K562 (cell line): ENCODE data around the gene PTPRT.

Experiments
- CBX3 ChIP-seq, 2 experiments: IDR thresholded peaks; 1 replicate in 1 of 2; 2 replicates in 1 of 2; pipeline ENCODE4 v1.6.1; 2012; ENCODE audit warnings: inconsistent platforms in 2 of 2, low read length in 2 of 2, borderline replicate concordance in 1 of 2, control low read depth in 1 of 2
- CTCF ChIP-seq, 3 experiments: IDR thresholded peaks in 2 of 3; conservative IDR thresholded peaks in 1 of 3; 2 replicates each; pipeline ENCODE4 v1.5.1; 2011 to 2012; ENCODE audit warnings: low read length in 3 of 3, mild to moderate bottlenecking in 3 of 3, control low read depth in 2 of 3, improper control_type of control experiment in 1 of 3, inconsistent platforms in 1 of 3, low read depth in 1 of 3, mixed read lengths in 1 of 3, moderate library complexity in 1 of 3; ENCODE audit not compliant: insufficient read depth in 2 of 3
- EZH2 ChIP-seq: IDR thresholded peaks from 2 replicates; pipeline ENCODE4 v1.6.1; 2012; ENCODE audit warnings: low read depth, mild to moderate bottlenecking, inconsistent platforms, low read length, borderline replicate concordance
- MXI1 ChIP-seq: IDR thresholded peaks from 2 replicates; pipeline ENCODE4 v1.6.1; 2011; ENCODE audit warnings: low read depth, mild to moderate bottlenecking, improper control_type of control experiment, low read length
- NRF1 ChIP-seq, 2 experiments: fragments of 450-650 bp; IDR thresholded peaks in 1 of 2; conservative IDR thresholded peaks in 1 of 2; 2 replicates each; pipeline ENCODE4 v1.6.1; 2014; ENCODE audit warnings: mild to moderate bottlenecking in 2 of 2
- SMARCB1 ChIP-seq: IDR thresholded peaks from 2 replicates; pipeline ENCODE4 v1.6.1; 2011; ENCODE audit warnings: improper control_type of control experiment, low read depth; ENCODE audit not compliant: insufficient read length
- SOX6 ChIP-seq: fragments of 450-650 bp; IDR thresholded peaks from 2 replicates; pipeline ENCODE4 v1.6.1; 2014; ENCODE audit warnings: mild to moderate bottlenecking
- SP2 ChIP-seq: IDR thresholded peaks from 2 replicates; pipeline ENCODE4 v1.6.1; 2011; ENCODE audit warnings: mild to moderate bottlenecking, low read depth, low read length, moderate library complexity; ENCODE audit not compliant: poor library complexity, severe bottlenecking; ENCODE audit errors: extremely low read depth
- ZNF12 ChIP-seq: sonication (generic); formaldehyde crosslinking; IDR thresholded peaks from 2 replicates; pipeline ENCODE4 v1.4.0; 2020; ENCODE audit warnings: mild to moderate bottlenecking, missing genetic modification reagents
- ZNF24 ChIP-seq: fragments of 450-650 bp; IDR thresholded peaks from 2 replicates; pipeline ENCODE4 v1.6.1; 2016

GRCh38 chr20:42639140-42639539, 550.6 kb downstream of the PTPRT start:
- TF ChIP-seq EZH2 (no peak), SMARCB1 (no peak), ZNF24 (no peak), CTCF (IDR thresholded peaks at IDR 0.05 in 2 of 3, conservative IDR thresholded peaks at IDR 0.05 in 1 of 3; ENCODE audit: insufficient read depth in 2 of 3, low read depth in 1 of 3, low read length in 3 of 3) (no peak), NRF1 (conservative IDR thresholded peaks at IDR 0.05 in 1 of 2, IDR thresholded peaks at IDR 0.05 in 1 of 2) (no peak), ZNF12 (CRISPR knock-in tag) (no peak), SOX6 (no peak), MXI1 (no peak), SP2 (no peak), CBX3 (IDR thresholded peaks at IDR 0.05; ENCODE audit: borderline replicate concordance in 1 of 2, low read length in 2 of 2) (no peak)
